ENCODE measurements around the gene ATP2B1.

- no peak for TF ChIP-seq CTCF (IDR thresholded peaks at IDR 0.05)
- TF ChIP-seq POLR2A (IDR thresholded peaks at IDR 0.05): no peak
Observed at GRCh38 chr12:89690925-89691324, 17.7 kb downstream of the ATP2B1 start.

All from uterus (tissue), 2 donors.